Panc1 (cell line): ENCODE data around the gene ATP8B1. TPM values are rescaled to one million over a fixed set of nuclear protein-coding genes. Genes with fewer than 3 reads are reported as not detected.

Experiments
- ATAC-seq: fragments of 200-7000 bp; cut with Tn5 transposase; 2 replicates; pipeline ENCODE4 v1.9.1; 2020; ENCODE audit warnings: mild to moderate bottlenecking, moderate library complexity
- BruUV-seq: library from RNA; stranded (reverse); fragments of 400-500 nt; replicated peaks from 2 replicates; lab custom pipeline; 2021; lab: Mats Ljungman, UMichigan
- CTCF ChIA-PET: fragments of 300-600 bp; sonication (Branson Sonifier 250); formaldehyde crosslinking; loops from one replicate; lab custom pipeline; 2022; ENCODE audit warnings: antibody characterized with exemption; lab: Charles Lee
- POLR2A ChIA-PET: fragments of 300-600 bp; sonication (Branson Sonifier 250); formaldehyde crosslinking; loops from one replicate; lab custom pipeline; 2022; ENCODE audit warnings: antibody characterized with exemption; lab: Charles Lee
- DNase-seq: peaks from one replicate; pipeline ENCODE4 v3.0.0-alpha.2; 2010; ENCODE audit warnings: low read depth, low spot score
- H3K27ac ChIP-seq: 2 replicates; pipeline ENCODE4 v1.5.1; 2011; ENCODE audit warnings: mild to moderate bottlenecking, low read length, inconsistent platforms
- H3K27me3 ChIP-seq: fragments of 200-500 bp; sonication (Bioruptor generic); 2 replicates; pipeline ENCODE4 v1.6.0; 2014; ENCODE audit warnings: low read length, inconsistent platforms; ENCODE audit not compliant: control insufficient read depth, insufficient read depth
- H3K36me3 ChIP-seq: fragments of 200-500 bp; sonication (Bioruptor generic); 2 replicates; pipeline ENCODE4 v1.5.1; 2014; ENCODE audit warnings: inconsistent platforms, mild to moderate bottlenecking, low read length, moderate library complexity; ENCODE audit not compliant: control insufficient read depth, insufficient read depth
- H3K4me1 ChIP-seq: 2 replicates; pipeline ENCODE4 v1.5.1; 2011; ENCODE audit warnings: inconsistent platforms, mild to moderate bottlenecking, low read length, moderate library complexity; ENCODE audit not compliant: control insufficient read depth, insufficient read depth
- H3K4me3 ChIP-seq, 2 experiments: 2 replicates each; pipeline ENCODE4 v1.5.1; 2011 to 2012; ENCODE audit warnings: low read depth in 2 of 2, low read length in 2 of 2, mild to moderate bottlenecking in 2 of 2, inconsistent platforms in 1 of 2, moderate library complexity in 1 of 2
- H3K9me3 ChIP-seq: fragments of 200-500 bp; sonication (Bioruptor generic); 2 replicates; pipeline ENCODE4 v1.5.1; 2014; ENCODE audit warnings: low read depth, mild to moderate bottlenecking, inconsistent platforms, low read length, moderate library complexity; ENCODE audit not compliant: control insufficient read depth, insufficient read depth
- POLR2AphosphoS5 ChIP-seq: IDR thresholded peaks from 2 replicates; pipeline ENCODE4 v1.6.1; 2012; ENCODE audit warnings: mild to moderate bottlenecking, low read depth, low read length, moderate library complexity
- SIN3A ChIP-seq: IDR thresholded peaks from 2 replicates; pipeline ENCODE4 v1.6.1; 2012; ENCODE audit warnings: low read depth, mild to moderate bottlenecking, low read length, moderate library complexity, borderline replicate concordance; ENCODE audit not compliant: insufficient read depth
- TCF7L2 ChIP-seq: IDR thresholded peaks from 2 replicates; pipeline ENCODE4 v1.6.1; 2011; ENCODE audit warnings: mild to moderate bottlenecking, low read depth, low read length, inconsistent platforms
- in situ Hi-C: cut with HindIII; loops from 2 replicates; pipeline ENCODE4 v1.10.0; 2016; ENCODE audit warnings: low sequenced_read_pairs, low pct_unique_long_range_greater_than_20kb
- intact Hi-C: fragments of 100-400 bp; cut with micrococcal nuclease; formaldehyde crosslinking; loops from one replicate; pipeline ENCODE4 v1.10.0; 2022; ENCODE audit not compliant: unreplicated experiment
- total RNA-seq: library from RNA; stranded (reverse); gene quantifications from one replicate; pipeline ENCODE4 v1.2.1, GENCODE V29; 2021; ENCODE audit not compliant: unreplicated experiment
- TF ChIP-seq, protein P1 (sequence below), 2 experiments: IDR thresholded peaks; 2 replicates each; pipeline ENCODE4 v1.6.1; 2011 to 2012; ENCODE audit warnings: low read depth in 2 of 2, control low read depth in 1 of 2, low read length in 1 of 2, mild to moderate bottlenecking in 1 of 2, moderate library complexity in 1 of 2; ENCODE audit not compliant: insufficient read depth in 1 of 2
- TF ChIP-seq, protein P2 (sequence below): fragments of 450-650 bp; IDR thresholded peaks from 2 replicates; pipeline ENCODE4 v1.5.1; 2017; ENCODE audit warnings: mild to moderate bottlenecking

Gene ATP8B1
- total RNA-seq, 1 experiment from 2014 or later, result 12.5 TPM

DNA sequence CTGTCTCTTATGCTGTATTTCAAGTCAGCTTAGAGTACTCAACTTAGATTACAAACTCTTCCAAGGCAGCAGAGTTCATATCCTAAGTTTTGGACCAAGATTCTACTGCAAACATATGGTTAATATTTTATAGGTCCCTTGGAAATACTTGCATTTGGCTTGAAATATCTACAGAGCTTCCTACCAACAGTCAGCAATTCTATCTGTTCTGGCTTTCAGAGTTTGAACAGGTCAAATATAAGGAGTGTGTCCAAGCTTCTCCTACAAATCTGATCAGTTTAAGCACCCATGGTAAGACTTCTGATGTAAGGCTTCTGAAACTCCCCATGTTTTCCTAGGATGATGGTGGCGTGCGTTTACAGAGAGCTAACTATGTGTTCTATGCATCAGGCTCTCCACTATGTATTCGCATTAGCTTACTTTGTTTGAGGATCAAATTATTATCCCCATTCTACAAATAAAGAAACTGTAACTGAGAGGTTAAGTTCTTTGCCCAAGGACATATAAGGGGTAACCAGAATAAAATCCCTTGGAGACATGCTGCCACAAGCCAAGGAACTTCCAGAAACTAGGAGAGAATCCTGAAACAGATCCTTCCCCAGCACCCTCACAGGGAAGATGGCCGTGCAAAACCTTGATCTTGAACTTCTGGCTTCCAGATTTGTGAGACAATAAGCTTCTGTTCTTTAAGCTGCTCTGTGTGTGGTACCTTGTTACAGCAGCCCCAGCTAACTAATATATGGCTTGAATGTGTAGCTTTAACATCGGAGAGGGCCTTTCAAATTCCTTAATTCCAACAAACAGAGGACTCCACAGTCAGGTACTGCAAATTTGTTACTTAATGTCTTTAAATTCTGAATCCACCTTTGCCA is 55.1 kb downstream of the ATP8B1 start:
- no TSS peak for BruUV-seq
- ChIA-PET CTCF (no interaction called here), POLR2A (interaction anchor here (0.9 kb wide), 1 partner anchor 21 kb away, joined by 4 read pairs; no protein-coding TSS in a partner anchor)
- intact Hi-C loops (no loop called here), in situ Hi-C loops (no loop called here)
- Histone ChIP-seq H3K36me3 (no peaks in the 10 kb centered on the region), H3K27ac (peak overlapping the region; percentile 85), H3K9me3 (no peaks in the 10 kb centered on the region), H3K4me1 (peaks cover 30% of the 10 kb centered on the region), H3K4me3 (no peak overlapping the region; a peak in 1 of 4 replicates), H3K27me3 (no peaks in the 10 kb centered on the region)
- ATAC-seq, result peak; percentile 62
- no peak for TF ChIP-seq SIN3A
- TF ChIP-seq, protein P1, sequence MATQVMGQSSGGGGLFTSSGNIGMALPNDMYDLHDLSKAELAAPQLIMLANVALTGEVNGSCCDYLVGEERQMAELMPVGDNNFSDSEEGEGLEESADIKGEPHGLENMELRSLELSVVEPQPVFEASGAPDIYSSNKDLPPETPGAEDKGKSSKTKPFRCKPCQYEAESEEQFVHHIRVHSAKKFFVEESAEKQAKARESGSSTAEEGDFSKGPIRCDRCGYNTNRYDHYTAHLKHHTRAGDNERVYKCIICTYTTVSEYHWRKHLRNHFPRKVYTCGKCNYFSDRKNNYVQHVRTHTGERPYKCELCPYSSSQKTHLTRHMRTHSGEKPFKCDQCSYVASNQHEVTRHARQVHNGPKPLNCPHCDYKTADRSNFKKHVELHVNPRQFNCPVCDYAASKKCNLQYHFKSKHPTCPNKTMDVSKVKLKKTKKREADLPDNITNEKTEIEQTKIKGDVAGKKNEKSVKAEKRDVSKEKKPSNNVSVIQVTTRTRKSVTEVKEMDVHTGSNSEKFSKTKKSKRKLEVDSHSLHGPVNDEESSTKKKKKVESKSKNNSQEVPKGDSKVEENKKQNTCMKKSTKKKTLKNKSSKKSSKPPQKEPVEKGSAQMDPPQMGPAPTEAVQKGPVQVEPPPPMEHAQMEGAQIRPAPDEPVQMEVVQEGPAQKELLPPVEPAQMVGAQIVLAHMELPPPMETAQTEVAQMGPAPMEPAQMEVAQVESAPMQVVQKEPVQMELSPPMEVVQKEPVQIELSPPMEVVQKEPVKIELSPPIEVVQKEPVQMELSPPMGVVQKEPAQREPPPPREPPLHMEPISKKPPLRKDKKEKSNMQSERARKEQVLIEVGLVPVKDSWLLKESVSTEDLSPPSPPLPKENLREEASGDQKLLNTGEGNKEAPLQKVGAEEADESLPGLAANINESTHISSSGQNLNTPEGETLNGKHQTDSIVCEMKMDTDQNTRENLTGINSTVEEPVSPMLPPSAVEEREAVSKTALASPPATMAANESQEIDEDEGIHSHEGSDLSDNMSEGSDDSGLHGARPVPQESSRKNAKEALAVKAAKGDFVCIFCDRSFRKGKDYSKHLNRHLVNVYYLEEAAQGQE (IDR thresholded peaks at IDR 0.05; ENCODE audit: insufficient read depth in 1 of 2, low read depth in 2 of 2, low read length in 1 of 2), result no peak
- TF ChIP-seq, protein P2, sequence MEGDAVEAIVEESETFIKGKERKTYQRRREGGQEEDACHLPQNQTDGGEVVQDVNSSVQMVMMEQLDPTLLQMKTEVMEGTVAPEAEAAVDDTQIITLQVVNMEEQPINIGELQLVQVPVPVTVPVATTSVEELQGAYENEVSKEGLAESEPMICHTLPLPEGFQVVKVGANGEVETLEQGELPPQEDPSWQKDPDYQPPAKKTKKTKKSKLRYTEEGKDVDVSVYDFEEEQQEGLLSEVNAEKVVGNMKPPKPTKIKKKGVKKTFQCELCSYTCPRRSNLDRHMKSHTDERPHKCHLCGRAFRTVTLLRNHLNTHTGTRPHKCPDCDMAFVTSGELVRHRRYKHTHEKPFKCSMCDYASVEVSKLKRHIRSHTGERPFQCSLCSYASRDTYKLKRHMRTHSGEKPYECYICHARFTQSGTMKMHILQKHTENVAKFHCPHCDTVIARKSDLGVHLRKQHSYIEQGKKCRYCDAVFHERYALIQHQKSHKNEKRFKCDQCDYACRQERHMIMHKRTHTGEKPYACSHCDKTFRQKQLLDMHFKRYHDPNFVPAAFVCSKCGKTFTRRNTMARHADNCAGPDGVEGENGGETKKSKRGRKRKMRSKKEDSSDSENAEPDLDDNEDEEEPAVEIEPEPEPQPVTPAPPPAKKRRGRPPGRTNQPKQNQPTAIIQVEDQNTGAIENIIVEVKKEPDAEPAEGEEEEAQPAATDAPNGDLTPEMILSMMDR, result no peak
- TF ChIP-seq TCF7L2, result no peak
- no peak for TF ChIP-seq POLR2AphosphoS5
- no peak for DNase-seq

DNA sequence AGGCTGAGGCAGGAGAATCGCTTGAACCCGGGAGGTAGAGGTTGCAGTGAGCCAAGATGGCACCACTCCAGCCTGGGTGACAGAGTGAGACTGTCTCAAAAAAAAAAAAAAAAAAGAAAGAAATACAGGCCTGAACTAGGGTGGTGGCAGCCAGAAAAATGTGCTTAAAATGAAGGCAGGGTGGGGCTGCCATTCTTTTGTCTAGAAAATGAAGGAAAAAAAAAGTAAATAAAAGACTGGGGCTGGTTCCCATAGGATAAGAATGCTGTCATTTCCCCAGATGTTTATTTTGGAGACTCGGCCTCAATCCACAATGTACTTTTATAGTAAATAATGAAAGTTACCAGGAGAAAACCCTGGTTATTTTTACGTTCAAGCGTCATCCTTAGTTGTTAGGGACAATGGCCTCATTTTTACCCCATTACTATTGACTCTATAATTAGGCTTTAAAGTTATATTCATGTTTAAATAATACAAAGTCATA is 58.9 kb downstream of the ATP8B1 start:
- in situ Hi-C loops, result no loop called here
- no peaks in the 10 kb centered on the region for H3K36me3 ChIP-seq
- DNase-seq (no peak), ATAC-seq (no peak)
- no peak overlapping the region for H3K4me3 ChIP-seq
- BruUV-seq, result no TSS peak
- ChIA-PET POLR2A (no interaction called here), CTCF (no interaction called here)
- intact Hi-C loops, result no loop called here
- TF ChIP-seq, protein P1 (IDR thresholded peaks at IDR 0.05; ENCODE audit: insufficient read depth in 1 of 2, low read depth in 2 of 2, low read length in 1 of 2), result no peak
- no peak for TF ChIP-seq POLR2AphosphoS5
- TF ChIP-seq, protein P2, result no peak
- no peak for TF ChIP-seq TCF7L2
- no peak for TF ChIP-seq SIN3A
- H3K27ac ChIP-seq, result no peak overlapping the region
- H3K27me3 ChIP-seq, result no peaks in the 10 kb centered on the region
- H3K4me1 ChIP-seq, result peaks cover 26% of the 10 kb centered on the region
- H3K9me3 ChIP-seq, result no peaks in the 10 kb centered on the region
